ENCODE results near the gene IL7R. TPM values are rescaled to one million over a fixed set of nuclear protein-coding genes. Genes with fewer than 3 reads are reported as not detected.

IL7R gene
- polyA plus RNA-seq, 1 experiment: 54.5 TPM

DNA sequence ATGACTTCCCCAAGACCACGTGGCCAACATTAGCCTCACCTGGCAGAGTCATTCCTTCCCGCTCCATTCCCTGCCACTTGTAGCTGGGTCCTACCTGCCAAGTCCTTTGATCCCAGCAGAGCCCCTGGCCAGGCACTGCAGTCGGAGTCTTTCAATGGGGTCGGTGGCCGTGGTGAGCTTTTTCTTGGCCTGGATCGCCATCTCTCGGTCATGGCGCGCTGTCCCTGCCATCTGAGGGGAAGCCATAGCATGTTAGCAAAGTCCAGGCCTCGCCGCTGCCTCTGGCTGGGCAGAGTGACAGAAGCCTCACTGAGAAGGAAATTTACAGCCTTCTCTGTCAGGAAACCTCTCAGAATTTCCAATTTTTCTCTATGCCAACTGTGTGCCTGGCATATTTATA lies 64.2 kb downstream of the IL7R start:
- H3K4me3 ChIP-seq (ENCODE audit: low read depth, low read length): no peak overlapping the region
- POLR2A ChIA-PET: no interaction called here
- no peak for DNase-seq (ENCODE audit: low read depth)
- CTCF ChIA-PET: interaction anchor here (1.5 kb wide), 3 partner anchors 140 to 270 kb away, joined by 4 to 7 read pairs (median 5); no protein-coding TSS in a partner anchor
- 0 out of 2 replicates have a peak, but pooled peaks have one; percentile 5 for TF ChIP-seq CTCF (IDR thresholded peaks at IDR 0.05; ENCODE audit: insufficient read depth, low read depth, low read length)
- H3K36me3 ChIP-seq (ENCODE audit: control insufficient read depth, insufficient read depth, low read length): no peaks in the 10 kb centered on the region
- no peaks in the 10 kb centered on the region for H3K27me3 ChIP-seq (ENCODE audit: control insufficient read depth, insufficient read depth, low read length)

GRCh38 chr5:35921930-35922329 lies 65.2 kb downstream of the IL7R start:
- ChIA-PET CTCF (interaction anchor here (1.4 to 1.5 kb wide), 2 partner anchors 141 to 271 kb away, joined by 5 to 6 read pairs; no protein-coding TSS in a partner anchor), POLR2A (no interaction called here)
- H3K4me3 ChIP-seq (ENCODE audit: low read depth, low read length): no peak overlapping the region

GRCh38 chr5:35922468-35922867 lies 65.8 kb downstream of the IL7R start:
- no peak for TF ChIP-seq CTCF (IDR thresholded peaks at IDR 0.05; ENCODE audit: insufficient read depth, low read depth, low read length)
- H3K4me3 ChIP-seq (ENCODE audit: low read depth, low read length): no peak overlapping the region
- no peaks in the 10 kb centered on the region for H3K36me3 ChIP-seq (ENCODE audit: control insufficient read depth, insufficient read depth, low read length)
- CTCF ChIA-PET: interaction anchor here (0.9 to 1.4 kb wide), 2 partner anchors 271 to 489 kb away, joined by 3 to 6 read pairs; no protein-coding TSS in a partner anchor
- POLR2A ChIA-PET: no interaction called here
- H3K27me3 ChIP-seq (ENCODE audit: control insufficient read depth, insufficient read depth, low read length): no peaks in the 10 kb centered on the region
- DNase-seq (ENCODE audit: low read depth): no peak

More at GRCh38 chr5:35921930-35922329, 65.2 kb downstream of the IL7R start:
- no peak for TF ChIP-seq CTCF (IDR thresholded peaks at IDR 0.05; ENCODE audit: insufficient read depth, low read depth, low read length)
- H3K36me3 ChIP-seq (ENCODE audit: control insufficient read depth, insufficient read depth, low read length): no peaks in the 10 kb centered on the region
- no peaks in the 10 kb centered on the region for H3K27me3 ChIP-seq (ENCODE audit: control insufficient read depth, insufficient read depth, low read length)
- no peak for DNase-seq (ENCODE audit: low read depth)

DNA sequence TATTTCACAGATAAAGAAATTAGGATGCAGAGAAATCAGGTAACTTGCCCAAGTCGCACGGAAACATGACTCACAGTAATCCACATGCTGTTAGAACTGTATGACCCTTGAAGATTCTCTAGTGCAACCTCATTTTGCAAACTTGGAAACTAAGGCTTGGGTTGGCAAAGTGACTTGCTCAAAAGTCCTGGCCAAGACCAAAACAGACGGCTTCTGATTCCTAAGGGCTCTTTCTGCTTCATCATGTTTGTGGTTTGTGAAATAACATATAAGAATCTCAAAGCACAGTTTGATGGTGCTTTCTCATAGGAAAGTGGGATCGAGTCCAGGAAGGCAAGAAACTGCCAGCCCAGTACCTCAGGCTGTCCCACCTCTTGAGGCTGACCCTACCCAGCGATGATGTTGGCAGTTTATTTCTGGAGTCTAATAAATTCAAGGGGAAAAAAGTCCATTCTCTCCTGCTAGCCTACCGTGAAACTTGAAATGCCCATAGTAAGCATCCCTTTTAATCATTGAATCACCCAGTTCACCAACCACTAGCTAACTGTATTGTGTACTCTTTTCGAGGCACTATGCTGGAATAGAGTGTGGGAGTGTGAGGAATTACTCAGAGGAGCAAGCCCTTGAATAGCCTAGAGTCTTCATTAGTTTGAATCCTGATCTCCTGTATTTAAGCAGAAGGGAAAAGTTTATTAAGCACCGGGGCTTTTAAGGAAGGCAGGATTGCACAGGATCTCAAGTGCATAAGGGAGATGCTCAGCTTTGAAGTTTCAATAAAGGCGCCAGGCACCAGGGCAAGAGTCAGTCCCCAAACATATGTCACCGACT lies 67.6 kb downstream of the IL7R start:
- DNase-seq (ENCODE audit: low read depth): peak; percentile 72
- 0 out of 2 replicates have a peak overlapping the region, but pooled peaks have one; percentile 14 for H3K4me3 ChIP-seq (ENCODE audit: low read depth, low read length)
- POLR2A ChIA-PET: interaction anchor here (0.5 kb wide), 1 partner anchor 806 kb away, joined by 6 read pairs; no protein-coding TSS in a partner anchor

More for the DNA sequence above, 67.6 kb downstream of the IL7R start:
- no peak for TF ChIP-seq CTCF (IDR thresholded peaks at IDR 0.05; ENCODE audit: insufficient read depth, low read depth, low read length)
- Histone ChIP-seq H3K36me3 (ENCODE audit: control insufficient read depth, insufficient read depth, low read length) (no peaks in the 10 kb centered on the region), H3K27me3 (ENCODE audit: control insufficient read depth, insufficient read depth, low read length) (no peaks in the 10 kb centered on the region)
- CTCF ChIA-PET: interaction anchor here (0.6 to 5.6 kb wide), 29 partner anchors 26 to 995 kb away, joined by 3 to 119 read pairs (median 4); partner anchors contain the start of gene SPEF2

Measured in BJ (cell line).